ENCODE data around the gene MMP1. TPM values are rescaled to one million over a fixed set of nuclear protein-coding genes. Genes with fewer than 3 reads are reported as not detected.

MMP1 gene
- polyA plus RNA-seq, 1 of the 3 experiments (the other 2 are of a cell fraction): 5.9 TPM

Other genes with a start within 250 kb of the MMP1 start
- gene MMP20, start 172.8 kb downstream of the MMP1 start, polyA plus RNA-seq (2012; rRNA removed): not detected in 2 replicates
- gene MMP27, start 92.4 kb downstream of the MMP1 start, polyA plus RNA-seq (2012; rRNA removed): not detected in 2 replicates
- 0.07 TPM in 1 of 2 replicates, not detected in the other for gene MMP8, start 73.2 kb downstream of the MMP1 start, polyA plus RNA-seq (2012; rRNA removed)
- gene MMP10, start 17.5 kb downstream of the MMP1 start, polyA plus RNA-seq (2012; rRNA removed): 1.4 and 2.2 TPM in 2 replicates
- gene MMP3, start 45.4 kb upstream of the MMP1 start, polyA plus RNA-seq (2012; rRNA removed): 39.3 and 48.4 TPM in 2 replicates
- 2.0 and 2.8 TPM in 2 replicates for gene MMP12, start 76.8 kb upstream of the MMP1 start, polyA plus RNA-seq (2012; rRNA removed)
- 0.12 and 0.15 TPM in 2 replicates for gene MMP13, start 157.6 kb upstream of the MMP1 start, polyA plus RNA-seq (2012; rRNA removed)